GM12878 (cell line): ENCODE data around the gene FOXL1. TPM values are rescaled to one million over a fixed set of nuclear protein-coding genes. Genes with fewer than 3 reads are reported as not detected.

ENCODE experiments used
- ATAC-seq: fragments of 200-7000 bp; cut with Tn5 transposase; 3 replicates; pipeline ENCODE4 v1.9.1; 2020; ENCODE audit warnings: mild to moderate bottlenecking, moderate library complexity
- BruUV-seq: library from RNA; stranded (reverse); fragments of 400-500 nt; replicated peaks from 2 replicates; lab custom pipeline; 2021; lab: Mats Ljungman, UMichigan
- CTCF ChIA-PET: fragments of 300-600 bp; sonication (Branson Sonifier 250); formaldehyde crosslinking; extraction: SDS; loops from one replicate; lab custom pipeline; 2021; ENCODE audit warnings: inconsistent platforms; lab: Yijun Ruan, JAX
- POLR2A ChIA-PET: fragments of 350-600 bp; formaldehyde crosslinking; extraction: SDS; loops from one replicate; lab custom pipeline; 2021; ENCODE audit warnings: inconsistent platforms; lab: Charles Lee
- RAD21 ChIA-PET: fragments of 300-600 bp; sonication (Branson Sonifier 250); formaldehyde crosslinking; loops from one replicate; lab custom pipeline; 2023; ENCODE audit warnings: antibody characterized with exemption; ENCODE audit not compliant: unreplicated experiment; lab: Charles Lee
- SMC1A ChIA-PET: fragments of 300-600 bp; sonication (Branson Sonifier 250); formaldehyde crosslinking; loops from one replicate; lab custom pipeline; 2023; ENCODE audit not compliant: unreplicated experiment, uncharacterized antibody; lab: Charles Lee
- DNase-seq: peaks from one replicate; pipeline ENCODE4 v3.0.0-alpha.2; 2011; ENCODE audit warnings: low read depth, low spot score
- FAIRE-seq: peaks from 3 replicates; lab custom pipeline; 2011; peaks lifted over from hg19 to GRCh38; lab: Jason Lieb, UNC
- H2AFZ ChIP-seq: 2 replicates; pipeline ENCODE4 v1.6.0; 2011; ENCODE audit warnings: low read depth, low read length, control low read depth; ENCODE audit not compliant: control insufficient read depth
- H3K27ac ChIP-seq: 2 replicates; pipeline ENCODE4 v1.5.1; 2011; ENCODE audit warnings: control low read depth; ENCODE audit not compliant: control insufficient read depth, insufficient read depth
- H3K27me3 ChIP-seq, 2 experiments: replicated peaks in 1 of 2; 2 replicates each; pipeline versions ENCODE4 v1.6.0 to v1.6.1; 2011; ENCODE audit warnings: low read length in 1 of 2; ENCODE audit not compliant: control insufficient read depth in 2 of 2, insufficient read depth in 2 of 2
- H3K36me3 ChIP-seq, 2 experiments: 2 replicates each; pipeline ENCODE4 v1.5.1; 2011; ENCODE audit warnings: low read length in 1 of 2; ENCODE audit not compliant: control insufficient read depth in 2 of 2, insufficient read depth in 2 of 2
- H3K4me1 ChIP-seq: 2 replicates; pipeline ENCODE4 v1.6.1; 2011; ENCODE audit warnings: mild to moderate bottlenecking, low read length, moderate library complexity, mixed read lengths; ENCODE audit not compliant: control insufficient read depth, insufficient read depth
- H3K4me2 ChIP-seq: 2 replicates; pipeline ENCODE4 v1.6.0; 2011; ENCODE audit warnings: control low read depth; ENCODE audit not compliant: control insufficient read depth, insufficient read depth
- H3K4me3 ChIP-seq: fragments of 200-600 bp; sonication (generic); 2 replicates; pipeline ENCODE4 v1.5.1; 2016
- H3K79me2 ChIP-seq: 2 replicates; pipeline ENCODE4 v1.6.0; 2011; ENCODE audit warnings: low read length; ENCODE audit not compliant: control insufficient read depth, insufficient read depth
- H3K9ac ChIP-seq: 2 replicates; pipeline ENCODE4 v1.8.0; 2011; ENCODE audit warnings: low read length, control low read depth, mixed read lengths; ENCODE audit not compliant: control insufficient read depth, insufficient read depth
- H3K9me3 ChIP-seq: replicated peaks from 3 replicates; pipeline ENCODE4 v1.5.1; 2011; ENCODE audit warnings: mild to moderate bottlenecking, low read length; ENCODE audit not compliant: control insufficient read depth, insufficient read depth
- H4K20me1 ChIP-seq: 2 replicates; pipeline ENCODE4 v1.6.0; 2011; ENCODE audit not compliant: control insufficient read depth, insufficient read depth
- BCLAF1 ChIP-seq: fragments of 450-650 bp; IDR thresholded peaks from 2 replicates; pipeline ENCODE4 v1.6.1; 2017; ENCODE audit warnings: antibody characterized with exemption, mild to moderate bottlenecking, moderate library complexity
- BHLHE40 ChIP-seq, 2 experiments: fragments of 450-650 bp in 1 of 2; IDR thresholded peaks; 2 replicates each; pipeline ENCODE4 v1.6.1; 2011 to 2017; ENCODE audit warnings: low read depth in 2 of 2, borderline replicate concordance in 1 of 2, improper control_type of control experiment in 1 of 2, low read length in 1 of 2, mild to moderate bottlenecking in 1 of 2
- CEBPZ ChIP-seq: fragments of 150-350 bp; IDR thresholded peaks from 2 replicates; pipeline ENCODE4 v1.6.1; 2016; ENCODE audit warnings: low read depth, low read length
- EED ChIP-seq: sonication (generic); IDR thresholded peaks from 2 replicates; pipeline ENCODE4 v1.6.1; 2016; ENCODE audit warnings: antibody characterized with exemption, low read depth
- ETV6 ChIP-seq, 2 experiments: fragments of 450-650 bp in 1 of 2; IDR thresholded peaks in 1 of 2; conservative IDR thresholded peaks in 1 of 2; 2 replicates each; pipeline ENCODE4 v1.6.1; 2014; ENCODE audit warnings: antibody characterized with exemption in 1 of 2, borderline replicate concordance in 1 of 2, low read depth in 1 of 2, mild to moderate bottlenecking in 1 of 2, moderate library complexity in 1 of 2
- IKZF2 ChIP-seq, 2 experiments: fragments of 450-650 bp; IDR thresholded peaks; 2 replicates each; pipeline ENCODE4 v1.6.1; 2017; ENCODE audit warnings: mild to moderate bottlenecking in 2 of 2, moderate library complexity in 2 of 2
- POLR2AphosphoS2 ChIP-seq: IDR thresholded peaks from 2 replicates; pipeline ENCODE4 v1.6.1; 2011; ENCODE audit warnings: low read depth, mild to moderate bottlenecking, low read length, improper control_type of control experiment, moderate library complexity
- RBBP5 ChIP-seq: fragments of 200-600 bp; sonication (generic); conservative IDR thresholded peaks from 2 replicates; pipeline ENCODE4 v1.6.1; 2016
- RUNX3 ChIP-seq: IDR thresholded peaks from 2 replicates; pipeline ENCODE4 v1.6.1; 2012; ENCODE audit warnings: low read length, inconsistent platforms
- STAT1 ChIP-seq: fragments of 450-650 bp; conservative IDR thresholded peaks from 2 replicates; pipeline ENCODE4 v1.6.1; 2014; ENCODE audit warnings: antibody characterized with exemption, mild to moderate bottlenecking
- TCF12 ChIP-seq: IDR thresholded peaks from 2 replicates; pipeline ENCODE4 v1.6.1; 2011; ENCODE audit warnings: low read depth, mild to moderate bottlenecking, low read length
- TCF7 ChIP-seq: IDR thresholded peaks from 2 replicates; pipeline ENCODE4 v1.6.1; 2014; ENCODE audit warnings: antibody characterized with exemption, borderline replicate concordance
- ZBTB33 ChIP-seq: fragments of 450-650 bp; IDR thresholded peaks from 2 replicates; pipeline ENCODE4 v1.6.1; 2017; ENCODE audit warnings: mild to moderate bottlenecking
- ZNF622 ChIP-seq: fragments of 450-650 bp; IDR thresholded peaks from 2 replicates; pipeline ENCODE4 v1.6.1; 2017; ENCODE audit warnings: mild to moderate bottlenecking, inconsistent platforms
- WGBS: methylation state at CpG from one replicate; pipeline ENCODE4 v1.1.6; 2016; ENCODE audit warnings: low lambda C conversion rate; ENCODE audit not compliant: insufficient replicate concordance, insufficient coverage; ENCODE audit errors: missing lambda C conversion rate; 5-methylcytosine and 5-hydroxymethylcytosine counted together
- in situ Hi-C: fragments of 300-500 bp; cut with MboI; formaldehyde crosslinking; loops from 9 replicates; pipeline ENCODE4 v1.14.3; 2018; ENCODE audit warnings: mixed read lengths
- intact Hi-C: fragments of 100-400 bp; cut with micrococcal nuclease; formaldehyde crosslinking; loops from one replicate; pipeline ENCODE4 v1.14.2; 2022; ENCODE audit not compliant: unreplicated experiment
- polyA plus RNA-seq, 11 experiments: library from polyadenylated mRNA; depleted of rRNA in 4 of 11; unstranded in 6 of 11; stranded (reverse) in 5 of 11; fragments of >200 nt; fragmentation: Nextera tagmentation in 4 of 11; fragmentation: Illumina TruSeq in 1 of 11; extraction: Ambion mirVana in 4 of 11; extraction: Trizol in 1 of 11; gene quantifications; 1 replicate in 1 of 11; 2 replicates in 10 of 11; pipeline versions ENCODE4 v1.2.1 to v1.2.3, GENCODE V29; 2011 to 2016; ENCODE audit warnings: inconsistent platforms in 2 of 11, missing spikeins in 2 of 11, low read depth in 1 of 11
- total RNA-seq, 4 experiments: library from RNA; depleted of rRNA in 3 of 4; stranded (reverse); fragments of >200 nt in 3 of 4; fragmentation: Illumina TruSeq in 1 of 4; extraction: Trizol in 1 of 4; gene quantifications; 2 replicates each; pipeline versions ENCODE4 v1.2.1 to v1.2.3, GENCODE V29; 2013 to 2021

Gene FOXL1
- total and polyA plus RNA-seq, 10 of the 15 experiments (the other 5 are each of a cell fraction or from before 2014, with no cell fraction given), result 0.05 TPM; not detected in 9

- RAD21 ChIA-PET, result no interaction called here
- no peaks in the 10 kb centered on the region for H3K4me1 ChIP-seq
- no peak for FAIRE-seq
- no TSS peak for BruUV-seq
- WGBS, result 38% methylated on average over 62 of the region's 116 CpGs
- CTCF ChIA-PET, result no interaction called here
- in situ Hi-C loops (loop anchor here (10.0 kb wide), 1 partner anchor 307 kb away; no protein-coding TSS in a partner anchor), intact Hi-C loops (loop anchor here (10.0 kb wide), 1 partner anchor 197 kb away; no protein-coding TSS in a partner anchor)
- no peaks in the 10 kb centered on the region for H4K20me1 ChIP-seq
- ATAC-seq, result no peak
- SMC1A ChIA-PET, result no interaction called here
- H3K9me3 ChIP-seq, result no peaks in the 10 kb centered on the region
- peaks cover 5 to 15% of the 10 kb centered on the region in 2 experiments for H3K27me3 ChIP-seq
- H2AFZ ChIP-seq, result no peak overlapping the region
- POLR2A ChIA-PET, result no interaction called here
- no peak overlapping the region for H3K4me2 ChIP-seq
- no peak overlapping the region for H3K9ac ChIP-seq
- no peak overlapping the region for H3K4me3 ChIP-seq
- H3K27ac ChIP-seq, result no peak overlapping the region
- no peaks in the 10 kb centered on the region for H3K36me3 ChIP-seq
- DNase-seq, result no peak
- H3K79me2 ChIP-seq, result no peaks in the 10 kb centered on the region
- TF ChIP-seq CEBPZ, result no peak
- no peak for TF ChIP-seq RUNX3
- no peak for TF ChIP-seq EED
- no peak for TF ChIP-seq IKZF2 (IDR thresholded peaks at IDR 0.05)
- no peak for TF ChIP-seq ZBTB33
- TF ChIP-seq POLR2AphosphoS2, result no peak
- no peak for TF ChIP-seq BHLHE40 (IDR thresholded peaks at IDR 0.05; ENCODE audit: borderline replicate concordance in 1 of 2, low read depth in 2 of 2, low read length in 1 of 2)
- TF ChIP-seq TCF12, result no peak
- TF ChIP-seq STAT1, result no peak
- TF ChIP-seq RBBP5, result no peak
- no peak for TF ChIP-seq BCLAF1
- no peak for TF ChIP-seq ZNF622
- no peak for TF ChIP-seq TCF7
- no peak for TF ChIP-seq ETV6 (conservative IDR thresholded peaks at IDR 0.05 in 1 of 2, IDR thresholded peaks at IDR 0.05 in 1 of 2; ENCODE audit: borderline replicate concordance in 1 of 2, low read depth in 1 of 2)
Observed at GRCh38 chr16:86567701-86568581, 10.4 kb upstream of the FOXL1 start.
